Astrocyte (in vitro differentiated cells and primary cell): ENCODE measurements around the gene PIK3C2B. TPM values are rescaled to one million over a fixed set of nuclear protein-coding genes. Genes with fewer than 3 reads are reported as not detected.

Experiments used
- DNase-seq: peaks from one replicate; pipeline ENCODE4 v3.0.0-alpha.2; 2010; ENCODE audit warnings: low read depth
- FAIRE-seq: peaks from 2 replicates; lab custom pipeline; 2011; peaks lifted over from hg19 to GRCh38; lab: Jason Lieb, UNC
- H2AFZ ChIP-seq: 2 replicates; pipeline ENCODE4 v1.6.0; 2012; ENCODE audit warnings: low read depth, low read length, inconsistent platforms
- H3K27ac ChIP-seq: 2 replicates; pipeline ENCODE4 v1.5.1; 2011; ENCODE audit warnings: low read depth, low read length, inconsistent platforms
- H3K27me3 ChIP-seq: 2 replicates; pipeline ENCODE4 v1.6.0; 2011; ENCODE audit warnings: low read length, inconsistent platforms; ENCODE audit not compliant: insufficient read depth
- H3K36me3 ChIP-seq: 2 replicates; pipeline ENCODE4 v1.5.1; 2011; ENCODE audit warnings: low read length, inconsistent platforms; ENCODE audit not compliant: insufficient read depth
- H3K4me1 ChIP-seq: 2 replicates; pipeline ENCODE4 v1.5.1; 2011; ENCODE audit warnings: low read length, inconsistent platforms; ENCODE audit not compliant: insufficient read depth
- H3K4me2 ChIP-seq: 2 replicates; pipeline ENCODE4 v1.6.0; 2012; ENCODE audit warnings: low read length, inconsistent platforms
- H3K4me3 ChIP-seq: 2 replicates; pipeline ENCODE4 v1.5.1; 2011; ENCODE audit warnings: low read depth, mild to moderate bottlenecking, low read length, inconsistent platforms; ENCODE audit not compliant: insufficient read depth
- H3K79me2 ChIP-seq: 2 replicates; pipeline ENCODE4 v1.6.0; 2012; ENCODE audit warnings: mild to moderate bottlenecking, low read length, inconsistent platforms; ENCODE audit not compliant: insufficient read depth
- H3K9ac ChIP-seq: 2 replicates; pipeline ENCODE4 v1.6.0; 2012; ENCODE audit warnings: mild to moderate bottlenecking, low read length, inconsistent platforms
- H3K9me3 ChIP-seq: 2 replicates; pipeline ENCODE4 v1.5.1; 2012; ENCODE audit warnings: low read depth, mild to moderate bottlenecking, low read length, inconsistent platforms; ENCODE audit not compliant: insufficient read depth
- H4K20me1 ChIP-seq: 2 replicates; pipeline ENCODE4 v1.6.0; 2012; ENCODE audit warnings: low read length, inconsistent platforms; ENCODE audit not compliant: insufficient read depth
- H3K27ac Mint-ChIP-seq: one replicate; pipeline ENCODE4 v1.8.0; 2021; ENCODE audit warnings: mild to moderate bottlenecking, mixed read lengths; ENCODE audit not compliant: unreplicated experiment
- H3K27me3 Mint-ChIP-seq: one replicate; pipeline ENCODE4 v1.8.0; 2021; ENCODE audit warnings: low read depth, mixed read lengths; ENCODE audit not compliant: unreplicated experiment
- H3K36me3 Mint-ChIP-seq: one replicate; pipeline ENCODE4 v1.8.0; 2021; ENCODE audit warnings: low read depth, mixed read lengths; ENCODE audit not compliant: unreplicated experiment
- H3K4me1 Mint-ChIP-seq: one replicate; pipeline ENCODE4 v1.8.0; 2021; ENCODE audit warnings: low read depth, mixed read lengths; ENCODE audit not compliant: unreplicated experiment
- H3K4me3 Mint-ChIP-seq: one replicate; pipeline ENCODE4 v1.8.0; 2021; ENCODE audit warnings: mild to moderate bottlenecking, moderate library complexity, mixed read lengths; ENCODE audit not compliant: unreplicated experiment
- H3K9me3 Mint-ChIP-seq: one replicate; pipeline ENCODE4 v1.8.0; 2021; ENCODE audit warnings: mild to moderate bottlenecking, mixed read lengths; ENCODE audit not compliant: unreplicated experiment
- CTCF ChIP-seq: IDR thresholded peaks from 2 replicates; pipeline ENCODE4 v1.5.1; 2011; ENCODE audit warnings: low read depth, mild to moderate bottlenecking, inconsistent platforms, low read length, moderate library complexity; ENCODE audit not compliant: insufficient read depth
- EZH2 ChIP-seq: IDR thresholded peaks from 2 replicates; pipeline ENCODE4 v1.6.1; 2012; ENCODE audit warnings: mild to moderate bottlenecking, low read length, inconsistent platforms; ENCODE audit not compliant: insufficient read depth
- total RNA-seq: library from RNA; stranded (reverse); gene quantifications from 2 replicates; pipeline ENCODE4 v1.2.1, GENCODE V29; 2021

Gene PIK3C2B
- total RNA-seq, 1 donor from 2014 or later: 19.3 TPM

GRCh38 chr1:204495078-204495753 is 611 bp upstream of the PIK3C2B start:
- H3K27ac ChIP-seq: no peak overlapping the region

GRCh38 chr1:204493984-204494280 is 673 bp downstream of the PIK3C2B start:
- peak overlapping the region; percentile 66 for H3K4me3 ChIP-seq
- H3K79me2 ChIP-seq: peaks cover 3% of the 10 kb centered on the region
- H3K27ac Mint-ChIP-seq: no peak overlapping the region
- TF ChIP-seq CTCF: no peak
- peaks cover 18% of the 10 kb centered on the region for H3K27me3 Mint-ChIP-seq
- H3K9me3 ChIP-seq: no peaks in the 10 kb centered on the region
- H3K27me3 ChIP-seq: peaks cover 38% of the 10 kb centered on the region
- peak overlapping the region; percentile 90 for H2AFZ ChIP-seq
- peaks cover 18% of the 10 kb centered on the region for H3K4me1 Mint-ChIP-seq
- H3K9ac ChIP-seq: peak overlapping the region; percentile 76
- peaks cover 16% of the 10 kb centered on the region for H3K4me1 ChIP-seq
- no peak overlapping the region for H3K27ac ChIP-seq
- peak; percentile 38 for DNase-seq
- H3K9me3 Mint-ChIP-seq: no peaks in the 10 kb centered on the region
- no peak for FAIRE-seq
- H3K36me3 Mint-ChIP-seq: no peaks in the 10 kb centered on the region
- peak overlapping the region; percentile 95 for H3K4me3 Mint-ChIP-seq
- H3K36me3 ChIP-seq: no peaks in the 10 kb centered on the region
- H4K20me1 ChIP-seq: peaks cover 22% of the 10 kb centered on the region
- H3K4me2 ChIP-seq: peak overlapping the region; percentile 89

More at GRCh38 chr1:204495078-204495753, 611 bp upstream of the PIK3C2B start:
- Mint-ChIP-seq H3K9me3 (no peaks in the 10 kb centered on the region), H3K4me3 (peak overlapping the region; percentile 83), H3K36me3 (no peaks in the 10 kb centered on the region), H3K4me1 (peaks cover 18% of the 10 kb centered on the region), H3K27ac (no peak overlapping the region), H3K27me3 (peaks cover 22% of the 10 kb centered on the region)
- H3K27me3 ChIP-seq: peaks cover 35% of the 10 kb centered on the region
- H3K9me3 ChIP-seq: no peaks in the 10 kb centered on the region
- H3K4me1 ChIP-seq: peaks cover 16% of the 10 kb centered on the region
- peak overlapping the region; percentile 76 for H3K9ac ChIP-seq
- H3K79me2 ChIP-seq: peaks cover 3% of the 10 kb centered on the region
- FAIRE-seq (no peak), DNase-seq (no peak)
- H3K4me3 ChIP-seq: peak overlapping the region; percentile 66
- peak overlapping the region; percentile 89 for H3K4me2 ChIP-seq
- no peaks in the 10 kb centered on the region for H3K36me3 ChIP-seq
- H2AFZ ChIP-seq: peak overlapping the region; percentile 90
- peaks cover 22% of the 10 kb centered on the region for H4K20me1 ChIP-seq
- TF ChIP-seq CTCF: no peak
- TF ChIP-seq EZH2: no peak
